Glutamatergic neuron (in vitro differentiated cells): ENCODE data around the gene DENND5B. TPM values are rescaled to one million over a fixed set of nuclear protein-coding genes. Genes with fewer than 3 reads are reported as not detected.
"Not testable (repeated sequence)": the region's sequence is repeated elsewhere in the genome, so short reads cannot be mapped to it uniquely, and the experiment has no call there.

Experiments used
- DNase-seq: peaks from one replicate; pipeline ENCODE4 v3.0.0; 2022
- H3K27ac Mint-ChIP-seq: one replicate; pipeline ENCODE4 v1.8.0; 2020; ENCODE audit warnings: mild to moderate bottlenecking, mixed read lengths, inconsistent platforms; ENCODE audit not compliant: unreplicated experiment
- H3K27me3 Mint-ChIP-seq: one replicate; pipeline ENCODE4 v1.8.0; 2020; ENCODE audit warnings: mild to moderate bottlenecking, moderate library complexity, mixed read lengths, inconsistent platforms; ENCODE audit not compliant: unreplicated experiment
- H3K36me3 Mint-ChIP-seq: one replicate; pipeline ENCODE4 v1.8.0; 2020; ENCODE audit warnings: mild to moderate bottlenecking, mixed read lengths, inconsistent platforms; ENCODE audit not compliant: unreplicated experiment
- H3K4me1 Mint-ChIP-seq: one replicate; pipeline ENCODE4 v1.8.0; 2020; ENCODE audit warnings: mild to moderate bottlenecking, low read depth, mixed read lengths, inconsistent platforms; ENCODE audit not compliant: unreplicated experiment
- H3K4me3 Mint-ChIP-seq: one replicate; pipeline ENCODE4 v1.8.0; 2020; ENCODE audit warnings: mild to moderate bottlenecking, mixed read lengths, inconsistent platforms; ENCODE audit not compliant: unreplicated experiment
- H3K9me3 Mint-ChIP-seq: one replicate; pipeline ENCODE4 v1.8.0; 2020; ENCODE audit warnings: mild to moderate bottlenecking, moderate library complexity, mixed read lengths, inconsistent platforms; ENCODE audit not compliant: unreplicated experiment
- total RNA-seq: library from RNA; stranded (reverse); fragmentation: NEBNext Ultra II Directional; extraction: Animal tissue kit (Norgen Biotek cat#: 25700); gene quantifications from one replicate; pipeline ENCODE4 v1.2.1, GENCODE V29; 2021; ENCODE audit not compliant: unreplicated experiment
- TF ChIP-seq, protein P1 (sequence below): fragments of 200-600 bp; sonication (generic); IDR thresholded peaks from one replicate; pipeline ENCODE4 v1.5.0; 2021; ENCODE audit not compliant: partially characterized antibody, unreplicated experiment

Gene DENND5B
- total RNA-seq, 1 donor from 2014 or later = 45.6 TPM

- no peaks in the 10 kb centered on the region for H3K4me1 Mint-ChIP-seq
- no peak for DNase-seq
- H3K27me3 Mint-ChIP-seq = peaks cover 2% of the 10 kb centered on the region
- H3K36me3 Mint-ChIP-seq = no peaks in the 10 kb centered on the region
- no peak overlapping the region for H3K27ac Mint-ChIP-seq
- TF ChIP-seq, protein P1, sequence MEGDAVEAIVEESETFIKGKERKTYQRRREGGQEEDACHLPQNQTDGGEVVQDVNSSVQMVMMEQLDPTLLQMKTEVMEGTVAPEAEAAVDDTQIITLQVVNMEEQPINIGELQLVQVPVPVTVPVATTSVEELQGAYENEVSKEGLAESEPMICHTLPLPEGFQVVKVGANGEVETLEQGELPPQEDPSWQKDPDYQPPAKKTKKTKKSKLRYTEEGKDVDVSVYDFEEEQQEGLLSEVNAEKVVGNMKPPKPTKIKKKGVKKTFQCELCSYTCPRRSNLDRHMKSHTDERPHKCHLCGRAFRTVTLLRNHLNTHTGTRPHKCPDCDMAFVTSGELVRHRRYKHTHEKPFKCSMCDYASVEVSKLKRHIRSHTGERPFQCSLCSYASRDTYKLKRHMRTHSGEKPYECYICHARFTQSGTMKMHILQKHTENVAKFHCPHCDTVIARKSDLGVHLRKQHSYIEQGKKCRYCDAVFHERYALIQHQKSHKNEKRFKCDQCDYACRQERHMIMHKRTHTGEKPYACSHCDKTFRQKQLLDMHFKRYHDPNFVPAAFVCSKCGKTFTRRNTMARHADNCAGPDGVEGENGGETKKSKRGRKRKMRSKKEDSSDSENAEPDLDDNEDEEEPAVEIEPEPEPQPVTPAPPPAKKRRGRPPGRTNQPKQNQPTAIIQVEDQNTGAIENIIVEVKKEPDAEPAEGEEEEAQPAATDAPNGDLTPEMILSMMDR = no peak
- H3K9me3 Mint-ChIP-seq = no peaks in the 10 kb centered on the region
- no peak overlapping the region for H3K4me3 Mint-ChIP-seq
Measured at GRCh38 chr12:31406345-31406744, 184.6 kb downstream of the DENND5B start.

GRCh38 chr12:31405021-31405420 is 185.9 kb downstream of the DENND5B start:
- TF ChIP-seq, protein P1 = no peak
- H3K4me1 Mint-ChIP-seq = no peaks in the 10 kb centered on the region
- H3K36me3 Mint-ChIP-seq = no peaks in the 10 kb centered on the region
- no peak overlapping the region for H3K27ac Mint-ChIP-seq
- H3K4me3 Mint-ChIP-seq = no peak overlapping the region
- peaks cover 2% of the 10 kb centered on the region for H3K27me3 Mint-ChIP-seq
- DNase-seq = no peak
- H3K9me3 Mint-ChIP-seq = no peaks in the 10 kb centered on the region

GRCh38 chr12:31403099-31403607 is 187.8 kb downstream of the DENND5B start:
- H3K27ac Mint-ChIP-seq, H3K27me3 Mint-ChIP-seq, H3K4me1 Mint-ChIP-seq, H3K4me3 Mint-ChIP-seq, H3K9me3 Mint-ChIP-seq, H3K36me3 Mint-ChIP-seq: not testable (repeated sequence)
- peak; percentile 23 for DNase-seq
- TF ChIP-seq, protein P1 = peak; percentile 67

DNA sequence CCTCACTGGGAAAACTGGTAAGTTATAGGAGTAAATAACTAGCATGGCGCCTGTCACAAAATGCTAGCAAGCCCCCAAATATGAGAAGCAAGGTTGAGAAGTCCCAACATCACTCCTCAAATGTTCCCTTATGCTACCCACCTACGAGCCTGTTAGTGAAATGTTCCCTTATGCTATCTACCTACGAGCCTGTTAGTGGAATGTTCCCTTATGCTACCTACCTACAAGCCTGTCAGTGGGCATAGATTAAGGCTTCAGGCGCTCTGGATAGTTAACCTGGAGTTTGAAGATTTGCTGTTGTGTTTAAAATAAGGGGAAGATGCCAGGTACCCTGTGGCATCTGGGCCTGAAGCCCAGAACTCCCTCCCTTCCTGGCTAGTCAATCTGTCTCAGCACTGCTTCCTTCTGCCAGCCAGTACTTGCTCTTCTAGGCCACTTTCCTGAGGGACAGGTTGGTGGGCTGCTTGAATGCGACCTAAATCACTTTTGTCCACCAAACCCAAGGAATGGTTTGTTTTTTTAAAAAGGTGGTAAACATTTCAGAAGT is 197.9 kb downstream of the DENND5B start:
- Mint-ChIP-seq H3K9me3 (no peaks in the 10 kb centered on the region), H3K27me3 (no peaks in the 10 kb centered on the region), H3K27ac (no peak overlapping the region), H3K4me3 (no peak overlapping the region), H3K4me1 (no peaks in the 10 kb centered on the region), H3K36me3 (peaks cover 6% of the 10 kb centered on the region)
- TF ChIP-seq, protein P1 = no peak
- DNase-seq = no peak

DNA sequence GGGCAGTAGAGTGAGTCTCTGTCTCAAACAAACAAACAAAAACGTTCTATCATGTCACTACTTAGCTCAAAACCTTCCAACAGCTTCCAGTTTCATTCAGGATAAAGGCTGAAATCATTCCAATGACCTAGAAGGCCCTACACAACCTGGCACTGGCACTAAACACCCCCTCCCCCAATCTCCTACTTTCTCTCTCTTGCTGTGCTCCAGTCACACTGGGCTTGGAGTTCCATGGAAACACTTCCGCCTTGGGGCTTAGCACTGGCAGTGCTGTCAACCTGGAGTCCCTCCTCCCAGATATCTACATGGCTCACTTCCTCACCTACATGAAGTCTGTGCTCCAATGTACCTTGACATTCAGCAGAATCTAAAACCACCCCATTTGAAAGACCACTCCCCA is 199.9 kb downstream of the DENND5B start:
- no peak for DNase-seq
- Mint-ChIP-seq H3K27me3 (peaks cover 3% of the 10 kb centered on the region), H3K4me3 (no peak overlapping the region), H3K9me3 (no peaks in the 10 kb centered on the region), H3K36me3 (peaks cover 13% of the 10 kb centered on the region), H3K4me1 (no peaks in the 10 kb centered on the region), H3K27ac (no peak overlapping the region)
- TF ChIP-seq, protein P1 = no peak
